HepG2 (cell line): ENCODE data around the gene GPC6. TPM values are rescaled to one million over a fixed set of nuclear protein-coding genes. Genes with fewer than 3 reads are reported as not detected.

Experiments
- DR1 ChIP-seq: sonication (generic); formaldehyde crosslinking; IDR thresholded peaks from 2 replicates; pipeline ENCODE4 v1.8.0; 2021; ENCODE audit warnings: mild to moderate bottlenecking, missing genetic modification reagents, inconsistent platforms
- ELF4 ChIP-seq: sonication (generic); formaldehyde crosslinking; IDR thresholded peaks from 2 replicates; pipeline ENCODE4 v1.5.0; 2020; ENCODE audit warnings: missing genetic modification reagents, mild to moderate bottlenecking, moderate library complexity, borderline replicate concordance
- FOXO1 ChIP-seq: sonication (generic); formaldehyde crosslinking; IDR thresholded peaks from 2 replicates; pipeline ENCODE4 v1.4.0; 2020; ENCODE audit warnings: missing genetic modification reagents
- HMG20B ChIP-seq: conservative IDR thresholded peaks from 2 replicates; pipeline ENCODE4 v1.6.1; 2016; ENCODE audit warnings: missing genetic modification reagents, missing compliant biosample characterization
- NAIF1 ChIP-seq: sonication (generic); formaldehyde crosslinking; IDR thresholded peaks from 2 replicates; pipeline ENCODE4 v1.5.0; 2020; ENCODE audit warnings: mild to moderate bottlenecking, missing genetic modification reagents, borderline replicate concordance
- RBFOX2 ChIP-seq: fragments of 200-400 bp; formaldehyde crosslinking; IDR thresholded peaks from 2 replicates; pipeline ENCODE4 v1.6.1; 2017; ENCODE audit warnings: low read depth, mild to moderate bottlenecking, low read length
- REXO4 ChIP-seq: sonication (generic); formaldehyde crosslinking; IDR thresholded peaks from 2 replicates; pipeline ENCODE4 v1.8.0; 2022; ENCODE audit warnings: missing genetic modification reagents, mild to moderate bottlenecking, borderline replicate concordance
- RXRA ChIP-seq: sonication (generic); formaldehyde crosslinking; IDR thresholded peaks from 2 replicates; pipeline ENCODE4 v1.5.1; 2020; ENCODE audit warnings: missing genetic modification reagents
- SAP130 ChIP-seq: IDR thresholded peaks from 2 replicates; pipeline ENCODE4 v1.6.1; 2016; ENCODE audit warnings: low read depth
- THYN1 ChIP-seq: sonication (generic); formaldehyde crosslinking; IDR thresholded peaks from 2 replicates; pipeline ENCODE4 v1.8.1; 2023; ENCODE audit warnings: low read depth, mild to moderate bottlenecking, moderate library complexity, missing genetic modification reagents, borderline replicate concordance
- TRIM24 ChIP-seq: sonication (generic); formaldehyde crosslinking; IDR thresholded peaks from 2 replicates; pipeline ENCODE4 v1.8.0; 2022; ENCODE audit warnings: mild to moderate bottlenecking, missing genetic modification reagents
- ZFY ChIP-seq: sonication (generic); formaldehyde crosslinking; IDR thresholded peaks from 2 replicates; pipeline ENCODE4 v1.4.0; 2020; ENCODE audit warnings: missing genetic modification reagents
- ZNF24 ChIP-seq: fragments of 450-650 bp; IDR thresholded peaks from 2 replicates; pipeline ENCODE4 v1.6.1; 2017; ENCODE audit warnings: antibody characterized with exemption, mild to moderate bottlenecking
- ZNF251 ChIP-seq: sonication (generic); formaldehyde crosslinking; IDR thresholded peaks from 2 replicates; pipeline ENCODE4 v1.9.0; 2021; ENCODE audit warnings: mild to moderate bottlenecking, missing genetic modification reagents
- ZNF441 ChIP-seq: sonication (generic); formaldehyde crosslinking; IDR thresholded peaks from 2 replicates; pipeline ENCODE4 v1.7.0; 2021; ENCODE audit warnings: missing genetic modification reagents, borderline replicate concordance
- ZNF564 ChIP-seq: sonication (generic); formaldehyde crosslinking; IDR thresholded peaks from 2 replicates; pipeline ENCODE4 v1.8.1; 2023; ENCODE audit warnings: mild to moderate bottlenecking, missing genetic modification reagents
- polyA plus RNA-seq, 8 experiments: library from polyadenylated mRNA; depleted of rRNA in 3 of 8; stranded (reverse) in 7 of 8; unstranded in 1 of 8; fragments of >200 nt; fragmentation: Illumina TruSeq in 4 of 8; extraction: Trizol in 4 of 8; gene quantifications; 2 replicates each; pipeline versions ENCODE4 v1.2.1 to v1.2.3, GENCODE V29; 2011 to 2016; ENCODE audit warnings: low read depth in 4 of 8, missing spikeins in 1 of 8, mixed read lengths in 1 of 8; ENCODE audit not compliant: insufficient read depth in 1 of 8
- total RNA-seq, 5 experiments: library from RNA; depleted of rRNA; stranded (reverse); fragments of >200 nt; fragmentation: Illumina TruSeq; extraction: Trizol; gene quantifications; 2 replicates each; pipeline ENCODE4 v1.2.3, GENCODE V29; 2016; ENCODE audit warnings: low read depth in 1 of 5
- TF ChIP-seq, protein P1 (sequence below): sonication (generic); formaldehyde crosslinking; IDR thresholded peaks from 2 replicates; pipeline ENCODE4 v1.4.0; 2020; ENCODE audit warnings: low read depth, missing genetic modification reagents
- TF ChIP-seq, protein P2 (sequence below), 2 experiments: IDR thresholded peaks; 2 replicates each; pipeline ENCODE4 v1.6.1; 2011 to 2012; ENCODE audit warnings: low read length in 2 of 2, borderline replicate concordance in 1 of 2, low read depth in 1 of 2, mild to moderate bottlenecking in 1 of 2, moderate library complexity in 1 of 2
- TF ChIP-seq, protein P3 (sequence below): IDR thresholded peaks from 2 replicates; pipeline ENCODE4 v1.6.1; 2012; ENCODE audit warnings: low read depth, low read length, improper control_type of control experiment

Gene GPC6
- total and polyA plus RNA-seq, 2 of the 13 experiments (the other 11 are each of a cell fraction or from before 2014, with no cell fraction given), result 24.5 to 33.9 TPM

DNA sequence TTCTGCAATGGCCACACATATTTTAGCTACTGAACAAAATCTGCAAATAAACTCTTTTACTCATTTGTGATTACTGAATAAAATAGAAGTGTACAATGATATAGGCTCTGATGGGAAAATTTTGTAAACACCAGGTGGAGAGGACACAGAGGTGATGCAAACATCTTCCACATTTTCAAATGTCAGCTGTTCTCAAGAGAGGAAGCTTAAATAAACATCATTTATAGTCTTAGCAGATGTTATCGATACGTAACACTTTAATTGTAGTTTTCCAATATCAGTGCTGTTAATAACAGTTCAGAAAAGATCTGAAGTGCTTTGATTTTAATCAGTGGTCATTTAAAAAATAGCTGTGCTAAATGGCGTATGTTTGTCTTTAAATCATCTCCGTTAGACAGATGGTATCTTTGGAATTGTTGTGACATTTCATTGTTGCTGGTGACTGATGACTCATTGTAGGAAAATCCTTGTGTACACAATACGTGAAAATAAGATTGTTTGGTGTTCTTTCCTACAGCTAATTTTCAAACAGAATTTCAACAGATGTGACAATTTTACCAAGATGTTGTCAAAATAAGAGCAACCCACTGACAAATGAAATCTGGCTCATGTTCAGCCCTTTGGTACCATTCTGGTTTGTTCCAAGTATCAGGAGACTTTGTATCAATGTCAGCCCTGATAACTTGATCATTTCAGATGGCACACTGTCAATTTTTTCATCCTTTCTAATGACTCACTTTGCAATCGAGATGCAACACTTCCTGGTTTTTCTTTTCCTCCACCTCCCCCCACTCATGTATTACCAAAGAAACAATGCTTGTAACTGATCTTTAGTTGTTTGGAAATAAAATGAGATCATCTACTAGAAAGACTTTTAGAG, 736.9 kb downstream of the GPC6 start (continued):
- TF ChIP-seq, protein P1, sequence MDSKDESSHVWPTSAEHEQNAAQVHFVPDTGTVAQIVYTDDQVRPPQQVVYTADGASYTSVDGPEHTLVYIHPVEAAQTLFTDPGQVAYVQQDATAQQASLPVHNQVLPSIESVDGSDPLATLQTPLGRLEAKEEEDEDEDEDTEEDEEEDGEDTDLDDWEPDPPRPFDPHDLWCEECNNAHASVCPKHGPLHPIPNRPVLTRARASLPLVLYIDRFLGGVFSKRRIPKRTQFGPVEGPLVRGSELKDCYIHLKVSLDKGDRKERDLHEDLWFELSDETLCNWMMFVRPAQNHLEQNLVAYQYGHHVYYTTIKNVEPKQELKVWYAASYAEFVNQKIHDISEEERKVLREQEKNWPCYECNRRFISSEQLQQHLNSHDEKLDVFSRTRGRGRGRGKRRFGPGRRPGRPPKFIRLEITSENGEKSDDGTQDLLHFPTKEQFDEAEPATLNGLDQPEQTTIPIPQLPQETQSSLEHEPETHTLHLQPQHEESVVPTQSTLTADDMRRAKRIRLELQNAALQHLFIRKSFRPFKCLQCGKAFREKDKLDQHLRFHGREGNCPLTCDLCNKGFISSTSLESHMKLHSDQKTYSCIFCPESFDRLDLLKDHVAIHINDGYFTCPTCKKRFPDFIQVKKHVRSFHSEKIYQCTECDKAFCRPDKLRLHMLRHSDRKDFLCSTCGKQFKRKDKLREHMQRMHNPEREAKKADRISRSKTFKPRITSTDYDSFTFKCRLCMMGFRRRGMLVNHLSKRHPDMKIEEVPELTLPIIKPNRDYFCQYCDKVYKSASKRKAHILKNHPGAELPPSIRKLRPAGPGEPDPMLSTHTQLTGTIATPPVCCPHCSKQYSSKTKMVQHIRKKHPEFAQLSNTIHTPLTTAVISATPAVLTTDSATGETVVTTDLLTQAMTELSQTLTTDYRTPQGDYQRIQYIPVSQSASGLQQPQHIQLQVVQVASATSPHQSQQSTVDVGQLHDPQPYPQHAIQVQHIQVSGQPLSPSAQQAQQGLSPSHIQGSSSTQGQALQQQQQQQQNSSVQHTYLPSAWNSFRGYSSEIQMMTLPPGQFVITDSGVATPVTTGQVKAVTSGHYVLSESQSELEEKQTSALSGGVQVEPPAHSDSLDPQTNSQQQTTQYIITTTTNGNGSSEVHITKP (CRISPR knock-in tag), result no peak
- TF ChIP-seq TRIM24 (CRISPR knock-in tag) (no peak), NAIF1 (CRISPR knock-in tag) (no peak), FOXO1 (CRISPR knock-in tag) (peak; percentile 64; the same call in 1 of the 2 replicates), ZNF24 (peak; percentile 52; the same call in 1 of the 2 replicates), ZNF564 (CRISPR knock-in tag) (no peak), REXO4 (CRISPR knock-in tag) (no peak), HMG20B (CRISPR knock-in tag) (peak; percentile 49; the same call in 1 of the 2 replicates), SAP130 (CRISPR knock-in tag) (peak; percentile 62), ELF4 (CRISPR knock-in tag) (no peak), ZNF251 (no peak), DR1 (CRISPR knock-in tag) (no peak), RXRA (no peak), ZFY (no peak), RBFOX2 (no peak), ZNF441 (CRISPR knock-in tag) (no peak), THYN1 (CRISPR knock-in tag) (no peak)
- TF ChIP-seq, protein P2, sequence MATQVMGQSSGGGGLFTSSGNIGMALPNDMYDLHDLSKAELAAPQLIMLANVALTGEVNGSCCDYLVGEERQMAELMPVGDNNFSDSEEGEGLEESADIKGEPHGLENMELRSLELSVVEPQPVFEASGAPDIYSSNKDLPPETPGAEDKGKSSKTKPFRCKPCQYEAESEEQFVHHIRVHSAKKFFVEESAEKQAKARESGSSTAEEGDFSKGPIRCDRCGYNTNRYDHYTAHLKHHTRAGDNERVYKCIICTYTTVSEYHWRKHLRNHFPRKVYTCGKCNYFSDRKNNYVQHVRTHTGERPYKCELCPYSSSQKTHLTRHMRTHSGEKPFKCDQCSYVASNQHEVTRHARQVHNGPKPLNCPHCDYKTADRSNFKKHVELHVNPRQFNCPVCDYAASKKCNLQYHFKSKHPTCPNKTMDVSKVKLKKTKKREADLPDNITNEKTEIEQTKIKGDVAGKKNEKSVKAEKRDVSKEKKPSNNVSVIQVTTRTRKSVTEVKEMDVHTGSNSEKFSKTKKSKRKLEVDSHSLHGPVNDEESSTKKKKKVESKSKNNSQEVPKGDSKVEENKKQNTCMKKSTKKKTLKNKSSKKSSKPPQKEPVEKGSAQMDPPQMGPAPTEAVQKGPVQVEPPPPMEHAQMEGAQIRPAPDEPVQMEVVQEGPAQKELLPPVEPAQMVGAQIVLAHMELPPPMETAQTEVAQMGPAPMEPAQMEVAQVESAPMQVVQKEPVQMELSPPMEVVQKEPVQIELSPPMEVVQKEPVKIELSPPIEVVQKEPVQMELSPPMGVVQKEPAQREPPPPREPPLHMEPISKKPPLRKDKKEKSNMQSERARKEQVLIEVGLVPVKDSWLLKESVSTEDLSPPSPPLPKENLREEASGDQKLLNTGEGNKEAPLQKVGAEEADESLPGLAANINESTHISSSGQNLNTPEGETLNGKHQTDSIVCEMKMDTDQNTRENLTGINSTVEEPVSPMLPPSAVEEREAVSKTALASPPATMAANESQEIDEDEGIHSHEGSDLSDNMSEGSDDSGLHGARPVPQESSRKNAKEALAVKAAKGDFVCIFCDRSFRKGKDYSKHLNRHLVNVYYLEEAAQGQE (IDR thresholded peaks at IDR 0.05; ENCODE audit: borderline replicate concordance in 1 of 2, low read depth in 1 of 2, low read length in 2 of 2), result no peak
- TF ChIP-seq, protein P3, sequence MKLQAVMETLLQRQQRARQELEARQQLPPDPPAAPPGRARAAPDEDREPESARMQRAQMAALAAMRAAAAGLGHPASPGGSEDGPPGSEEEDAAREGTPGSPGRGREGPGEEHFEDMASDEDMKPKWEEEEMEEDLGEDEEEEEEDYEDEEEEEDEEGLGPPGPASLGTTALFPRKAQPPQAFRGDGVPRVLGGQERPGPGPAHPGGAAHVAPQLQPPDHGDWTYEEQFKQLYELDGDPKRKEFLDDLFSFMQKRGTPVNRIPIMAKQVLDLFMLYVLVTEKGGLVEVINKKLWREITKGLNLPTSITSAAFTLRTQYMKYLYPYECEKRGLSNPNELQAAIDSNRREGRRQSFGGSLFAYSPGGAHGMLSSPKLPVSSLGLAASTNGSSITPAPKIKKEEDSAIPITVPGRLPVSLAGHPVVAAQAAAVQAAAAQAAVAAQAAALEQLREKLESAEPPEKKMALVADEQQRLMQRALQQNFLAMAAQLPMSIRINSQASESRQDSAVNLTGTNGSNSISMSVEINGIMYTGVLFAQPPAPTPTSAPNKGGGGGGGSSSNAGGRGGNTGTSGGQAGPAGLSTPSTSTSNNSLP, result peak; percentile 90
